ENCODE measurements around the gene ARFGAP1. TPM values are rescaled to one million over a fixed set of nuclear protein-coding genes. Genes with fewer than 3 reads are reported as not detected.

Gene ARFGAP1
- total and polyA plus RNA-seq, 2 experiments from 2014 or later = 41.5 to 95.5 TPM

DNA sequence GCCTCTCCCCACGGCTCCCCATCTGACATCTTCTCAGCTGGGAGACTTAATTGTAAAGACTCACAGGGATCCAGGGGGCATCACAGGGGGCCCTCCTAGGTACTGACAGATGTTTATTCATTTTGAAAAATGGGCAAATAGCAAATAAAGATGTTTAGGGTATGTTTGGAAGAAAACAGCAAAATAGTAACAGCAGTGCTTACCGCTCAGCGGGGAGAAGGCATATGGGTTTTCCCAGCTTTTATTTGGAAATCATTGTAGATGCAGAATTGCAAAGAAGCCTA, 39.6 kb upstream of the ARFGAP1 start (continued):
- TF ChIP-seq, protein P1, sequence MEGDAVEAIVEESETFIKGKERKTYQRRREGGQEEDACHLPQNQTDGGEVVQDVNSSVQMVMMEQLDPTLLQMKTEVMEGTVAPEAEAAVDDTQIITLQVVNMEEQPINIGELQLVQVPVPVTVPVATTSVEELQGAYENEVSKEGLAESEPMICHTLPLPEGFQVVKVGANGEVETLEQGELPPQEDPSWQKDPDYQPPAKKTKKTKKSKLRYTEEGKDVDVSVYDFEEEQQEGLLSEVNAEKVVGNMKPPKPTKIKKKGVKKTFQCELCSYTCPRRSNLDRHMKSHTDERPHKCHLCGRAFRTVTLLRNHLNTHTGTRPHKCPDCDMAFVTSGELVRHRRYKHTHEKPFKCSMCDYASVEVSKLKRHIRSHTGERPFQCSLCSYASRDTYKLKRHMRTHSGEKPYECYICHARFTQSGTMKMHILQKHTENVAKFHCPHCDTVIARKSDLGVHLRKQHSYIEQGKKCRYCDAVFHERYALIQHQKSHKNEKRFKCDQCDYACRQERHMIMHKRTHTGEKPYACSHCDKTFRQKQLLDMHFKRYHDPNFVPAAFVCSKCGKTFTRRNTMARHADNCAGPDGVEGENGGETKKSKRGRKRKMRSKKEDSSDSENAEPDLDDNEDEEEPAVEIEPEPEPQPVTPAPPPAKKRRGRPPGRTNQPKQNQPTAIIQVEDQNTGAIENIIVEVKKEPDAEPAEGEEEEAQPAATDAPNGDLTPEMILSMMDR (conservative IDR thresholded peaks at IDR 0.05; ENCODE audit: low read depth in 2 of 2) = no peak
- TF ChIP-seq, protein P2, sequence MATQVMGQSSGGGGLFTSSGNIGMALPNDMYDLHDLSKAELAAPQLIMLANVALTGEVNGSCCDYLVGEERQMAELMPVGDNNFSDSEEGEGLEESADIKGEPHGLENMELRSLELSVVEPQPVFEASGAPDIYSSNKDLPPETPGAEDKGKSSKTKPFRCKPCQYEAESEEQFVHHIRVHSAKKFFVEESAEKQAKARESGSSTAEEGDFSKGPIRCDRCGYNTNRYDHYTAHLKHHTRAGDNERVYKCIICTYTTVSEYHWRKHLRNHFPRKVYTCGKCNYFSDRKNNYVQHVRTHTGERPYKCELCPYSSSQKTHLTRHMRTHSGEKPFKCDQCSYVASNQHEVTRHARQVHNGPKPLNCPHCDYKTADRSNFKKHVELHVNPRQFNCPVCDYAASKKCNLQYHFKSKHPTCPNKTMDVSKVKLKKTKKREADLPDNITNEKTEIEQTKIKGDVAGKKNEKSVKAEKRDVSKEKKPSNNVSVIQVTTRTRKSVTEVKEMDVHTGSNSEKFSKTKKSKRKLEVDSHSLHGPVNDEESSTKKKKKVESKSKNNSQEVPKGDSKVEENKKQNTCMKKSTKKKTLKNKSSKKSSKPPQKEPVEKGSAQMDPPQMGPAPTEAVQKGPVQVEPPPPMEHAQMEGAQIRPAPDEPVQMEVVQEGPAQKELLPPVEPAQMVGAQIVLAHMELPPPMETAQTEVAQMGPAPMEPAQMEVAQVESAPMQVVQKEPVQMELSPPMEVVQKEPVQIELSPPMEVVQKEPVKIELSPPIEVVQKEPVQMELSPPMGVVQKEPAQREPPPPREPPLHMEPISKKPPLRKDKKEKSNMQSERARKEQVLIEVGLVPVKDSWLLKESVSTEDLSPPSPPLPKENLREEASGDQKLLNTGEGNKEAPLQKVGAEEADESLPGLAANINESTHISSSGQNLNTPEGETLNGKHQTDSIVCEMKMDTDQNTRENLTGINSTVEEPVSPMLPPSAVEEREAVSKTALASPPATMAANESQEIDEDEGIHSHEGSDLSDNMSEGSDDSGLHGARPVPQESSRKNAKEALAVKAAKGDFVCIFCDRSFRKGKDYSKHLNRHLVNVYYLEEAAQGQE (IDR thresholded peaks at IDR 0.05; ENCODE audit: unreplicated experiment) = no peak
- TF ChIP-seq EZH2phosphoT487 (IDR thresholded peaks at IDR 0.05; ENCODE audit: unreplicated experiment) = no peak
- TF ChIP-seq, protein P3, sequence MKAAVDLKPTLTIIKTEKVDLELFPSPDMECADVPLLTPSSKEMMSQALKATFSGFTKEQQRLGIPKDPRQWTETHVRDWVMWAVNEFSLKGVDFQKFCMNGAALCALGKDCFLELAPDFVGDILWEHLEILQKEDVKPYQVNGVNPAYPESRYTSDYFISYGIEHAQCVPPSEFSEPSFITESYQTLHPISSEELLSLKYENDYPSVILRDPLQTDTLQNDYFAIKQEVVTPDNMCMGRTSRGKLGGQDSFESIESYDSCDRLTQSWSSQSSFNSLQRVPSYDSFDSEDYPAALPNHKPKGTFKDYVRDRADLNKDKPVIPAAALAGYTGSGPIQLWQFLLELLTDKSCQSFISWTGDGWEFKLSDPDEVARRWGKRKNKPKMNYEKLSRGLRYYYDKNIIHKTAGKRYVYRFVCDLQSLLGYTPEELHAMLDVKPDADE (IDR thresholded peaks at IDR 0.05) = no peak

DNA sequence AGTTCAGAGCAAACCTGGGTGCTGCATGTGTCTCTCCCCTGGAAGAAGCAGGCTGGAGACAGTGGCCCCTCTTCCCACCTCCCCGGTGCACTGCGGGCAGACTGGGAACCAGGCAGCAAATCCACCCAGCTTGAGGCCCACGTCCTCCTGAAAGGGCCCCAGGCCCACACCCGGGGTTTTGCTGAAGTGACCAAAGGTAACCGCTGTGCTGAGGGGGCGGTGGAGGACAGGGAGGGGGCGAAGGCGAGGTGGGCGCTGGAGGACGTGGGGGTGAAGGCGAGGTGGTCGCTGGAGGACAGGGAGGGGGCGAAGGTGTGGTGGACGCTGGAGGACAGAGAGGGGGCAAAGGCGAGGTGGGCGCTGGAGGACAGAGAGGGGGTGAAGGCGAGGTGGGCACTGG, 38.7 kb upstream of the ARFGAP1 start:
- Histone ChIP-seq H3K9me2 (ENCODE audit: insufficient read depth) (no peaks in the 10 kb centered on the region), H2AFZ (no peak overlapping the region), H3F3A (replicated peaks; ENCODE audit: low read depth) (peaks cover 7% of the 10 kb centered on the region; the same call in 1 of the 2 replicates), H3K4me3 (no peak overlapping the region), H3K4me2 (no peak overlapping the region), H3K79me2 (replicated peaks; ENCODE audit: insufficient read depth) (no peaks in the 10 kb centered on the region), H4K20me1 (replicated peaks; ENCODE audit: insufficient read depth) (no peaks in the 10 kb centered on the region), H3K4me1 (ENCODE audit: insufficient read depth) (peaks cover 28% of the 10 kb centered on the region), H3K27ac (ENCODE audit: low read depth) (no peak overlapping the region), H3K36me3 (ENCODE audit: insufficient read depth) (no peaks in the 10 kb centered on the region), H3K27me3 (ENCODE audit: insufficient read depth) (0 out of 2 replicates have a peak, but pooled peaks cover 3% of the 10 kb centered on the region)
- Mint-ChIP-seq H3K4me3 (no peak overlapping the region), H3K27me3 (ENCODE audit: insufficient read depth, low read depth, poor library complexity) (peaks cover 21% of the 10 kb centered on the region), H3K36me3 (ENCODE audit: low read depth) (no peaks in the 10 kb centered on the region), H3K9me3 (no peaks in the 10 kb centered on the region; the same call in 2 of the 3 replicates), H3K27ac (no peak overlapping the region), H3K4me1 (peaks cover 40% of the 10 kb centered on the region)
- TF ChIP-seq, protein P2 (IDR thresholded peaks at IDR 0.05; ENCODE audit: unreplicated experiment) = no peak
- TF ChIP-seq CREB1 (CRISPR knock-in tag; IDR thresholded peaks at IDR 0.05; ENCODE audit: low read depth) (no peak), JUNB (IDR thresholded peaks at IDR 0.05; ENCODE audit: unreplicated experiment) (no peak), NANOG (IDR thresholded peaks at IDR 0.05; ENCODE audit: borderline replicate concordance) (no peak)
- TF ChIP-seq, protein P4, sequence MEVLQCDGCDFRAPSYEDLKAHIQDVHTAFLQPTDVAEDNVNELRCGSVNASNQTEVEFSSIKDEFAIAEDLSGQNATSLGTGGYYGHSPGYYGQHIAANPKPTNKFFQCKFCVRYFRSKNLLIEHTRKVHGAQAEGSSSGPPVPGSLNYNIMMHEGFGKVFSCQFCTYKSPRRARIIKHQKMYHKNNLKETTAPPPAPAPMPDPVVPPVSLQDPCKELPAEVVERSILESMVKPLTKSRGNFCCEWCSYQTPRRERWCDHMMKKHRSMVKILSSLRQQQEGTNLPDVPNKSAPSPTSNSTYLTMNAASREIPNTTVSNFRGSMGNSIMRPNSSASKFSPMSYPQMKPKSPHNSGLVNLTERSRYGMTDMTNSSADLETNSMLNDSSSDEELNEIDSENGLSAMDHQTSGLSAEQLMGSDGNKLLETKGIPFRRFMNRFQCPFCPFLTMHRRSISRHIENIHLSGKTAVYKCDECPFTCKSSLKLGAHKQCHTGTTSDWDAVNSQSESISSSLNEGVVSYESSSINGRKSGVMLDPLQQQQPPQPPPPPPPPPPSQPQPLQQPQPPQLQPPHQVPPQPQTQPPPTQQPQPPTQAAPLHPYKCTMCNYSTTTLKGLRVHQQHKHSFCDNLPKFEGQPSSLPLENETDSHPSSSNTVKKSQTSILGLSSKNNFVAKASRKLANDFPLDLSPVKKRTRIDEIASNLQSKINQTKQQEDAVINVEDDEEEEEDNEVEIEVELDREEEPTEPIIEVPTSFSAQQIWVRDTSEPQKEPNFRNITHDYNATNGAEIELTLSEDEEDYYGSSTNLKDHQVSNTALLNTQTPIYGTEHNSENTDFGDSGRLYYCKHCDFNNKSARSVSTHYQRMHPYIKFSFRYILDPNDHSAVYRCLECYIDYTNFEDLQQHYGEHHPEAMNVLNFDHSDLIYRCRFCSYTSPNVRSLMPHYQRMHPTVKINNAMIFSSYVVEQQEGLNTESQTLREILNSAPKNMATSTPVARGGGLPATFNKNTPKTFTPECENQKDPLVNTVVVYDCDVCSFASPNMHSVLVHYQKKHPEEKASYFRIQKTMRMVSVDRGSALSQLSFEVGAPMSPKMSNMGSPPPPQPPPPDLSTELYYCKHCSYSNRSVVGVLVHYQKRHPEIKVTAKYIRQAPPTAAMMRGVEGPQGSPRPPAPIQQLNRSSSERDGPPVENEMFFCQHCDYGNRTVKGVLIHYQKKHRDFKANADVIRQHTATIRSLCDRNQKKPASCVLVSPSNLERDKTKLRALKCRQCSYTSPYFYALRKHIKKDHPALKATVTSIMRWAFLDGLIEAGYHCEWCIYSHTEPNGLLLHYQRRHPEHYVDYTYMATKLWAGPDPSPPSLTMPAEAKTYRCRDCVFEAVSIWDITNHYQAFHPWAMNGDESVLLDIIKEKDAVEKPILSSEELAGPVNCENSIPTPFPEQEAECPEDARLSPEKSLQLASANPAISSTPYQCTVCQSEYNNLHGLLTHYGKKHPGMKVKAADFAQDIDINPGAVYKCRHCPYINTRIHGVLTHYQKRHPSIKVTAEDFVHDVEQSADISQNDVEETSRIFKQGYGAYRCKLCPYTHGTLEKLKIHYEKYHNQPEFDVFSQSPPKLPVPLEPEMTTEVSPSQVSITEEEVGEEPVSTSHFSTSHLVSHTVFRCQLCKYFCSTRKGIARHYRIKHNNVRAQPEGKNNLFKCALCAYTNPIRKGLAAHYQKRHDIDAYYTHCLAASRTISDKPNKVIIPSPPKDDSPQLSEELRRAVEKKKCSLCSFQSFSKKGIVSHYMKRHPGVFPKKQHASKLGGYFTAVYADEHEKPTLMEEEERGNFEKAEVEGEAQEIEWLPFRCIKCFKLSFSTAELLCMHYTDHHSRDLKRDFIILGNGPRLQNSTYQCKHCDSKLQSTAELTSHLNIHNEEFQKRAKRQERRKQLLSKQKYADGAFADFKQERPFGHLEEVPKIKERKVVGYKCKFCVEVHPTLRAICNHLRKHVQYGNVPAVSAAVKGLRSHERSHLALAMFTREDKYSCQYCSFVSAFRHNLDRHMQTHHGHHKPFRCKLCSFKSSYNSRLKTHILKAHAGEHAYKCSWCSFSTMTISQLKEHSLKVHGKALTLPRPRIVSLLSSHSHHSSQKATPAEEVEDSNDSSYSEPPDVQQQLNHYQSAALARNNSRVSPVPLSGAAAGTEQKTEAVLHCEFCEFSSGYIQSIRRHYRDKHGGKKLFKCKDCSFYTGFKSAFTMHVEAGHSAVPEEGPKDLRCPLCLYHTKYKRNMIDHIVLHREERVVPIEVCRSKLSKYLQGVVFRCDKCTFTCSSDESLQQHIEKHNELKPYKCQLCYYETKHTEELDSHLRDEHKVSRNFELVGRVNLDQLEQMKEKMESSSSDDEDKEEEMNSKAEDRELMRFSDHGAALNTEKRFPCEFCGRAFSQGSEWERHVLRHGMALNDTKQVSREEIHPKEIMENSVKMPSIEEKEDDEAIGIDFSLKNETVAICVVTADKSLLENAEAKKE (CRISPR knock-in tag; IDR thresholded peaks at IDR 0.05) = no peak
- ATAC-seq = no peak
- DNase-seq (ENCODE audit: low spot score) = no peak
